Activated CD8-positive, alpha-beta memory T cell treated with anti-CD3 and anti-CD28 coated beads for 48 hours (primary cell): Measurements from ENCODE around the gene KHDRBS1.
"Not testable (repeated sequence)": the region's sequence is repeated elsewhere in the genome, so short reads cannot be mapped to it uniquely, and the experiment has no call there.

Experiments
- DNase-seq, 3 experiments: peaks; one replicate each; pipeline ENCODE4 v3.0.0-alpha.2; 2020; ENCODE audit warnings: low read depth in 2 of 3, low spot score in 2 of 3

Gene KHDRBS1

DNA sequence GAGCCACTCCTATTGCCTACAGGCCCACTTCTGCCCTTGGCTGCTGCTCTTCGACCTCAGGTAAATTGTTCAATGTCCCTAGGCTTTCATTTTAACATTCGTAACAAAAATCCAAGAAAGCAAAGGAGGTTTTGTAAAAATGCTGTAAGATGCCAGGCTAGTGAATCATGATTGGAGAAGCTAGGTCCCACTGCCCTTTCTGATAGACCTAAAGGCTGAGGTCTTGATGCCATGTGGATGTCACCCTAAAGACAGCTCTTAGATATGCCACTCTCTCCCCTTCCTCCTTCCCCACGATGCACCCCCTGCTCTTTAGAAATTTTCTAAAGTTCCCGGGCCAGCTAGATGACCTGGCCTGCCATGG is 49.2 kb downstream of the KHDRBS1 start:
- DNase-seq, result no peak

DNA sequence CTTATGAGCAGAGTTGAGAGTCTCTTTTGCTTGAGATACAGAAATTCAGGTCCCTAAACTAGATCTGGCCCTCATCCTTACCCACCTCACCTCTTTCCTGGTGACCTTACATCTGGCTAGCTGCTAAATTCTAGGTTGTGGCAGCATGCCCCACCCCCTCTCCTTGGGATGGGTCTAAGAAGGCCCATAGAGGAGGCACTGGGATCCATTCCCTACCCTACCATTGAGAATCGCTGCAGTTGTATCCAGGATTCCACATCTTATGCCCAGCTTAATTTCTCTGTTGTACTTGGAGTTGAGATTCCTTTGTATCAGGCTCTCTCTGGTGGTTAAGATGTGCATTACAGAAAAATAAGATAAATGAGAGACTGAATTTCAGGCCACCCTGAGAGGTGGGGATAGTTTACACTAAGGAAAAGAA is 49.6 kb downstream of the KHDRBS1 start:
- no peak for DNase-seq

DNA sequence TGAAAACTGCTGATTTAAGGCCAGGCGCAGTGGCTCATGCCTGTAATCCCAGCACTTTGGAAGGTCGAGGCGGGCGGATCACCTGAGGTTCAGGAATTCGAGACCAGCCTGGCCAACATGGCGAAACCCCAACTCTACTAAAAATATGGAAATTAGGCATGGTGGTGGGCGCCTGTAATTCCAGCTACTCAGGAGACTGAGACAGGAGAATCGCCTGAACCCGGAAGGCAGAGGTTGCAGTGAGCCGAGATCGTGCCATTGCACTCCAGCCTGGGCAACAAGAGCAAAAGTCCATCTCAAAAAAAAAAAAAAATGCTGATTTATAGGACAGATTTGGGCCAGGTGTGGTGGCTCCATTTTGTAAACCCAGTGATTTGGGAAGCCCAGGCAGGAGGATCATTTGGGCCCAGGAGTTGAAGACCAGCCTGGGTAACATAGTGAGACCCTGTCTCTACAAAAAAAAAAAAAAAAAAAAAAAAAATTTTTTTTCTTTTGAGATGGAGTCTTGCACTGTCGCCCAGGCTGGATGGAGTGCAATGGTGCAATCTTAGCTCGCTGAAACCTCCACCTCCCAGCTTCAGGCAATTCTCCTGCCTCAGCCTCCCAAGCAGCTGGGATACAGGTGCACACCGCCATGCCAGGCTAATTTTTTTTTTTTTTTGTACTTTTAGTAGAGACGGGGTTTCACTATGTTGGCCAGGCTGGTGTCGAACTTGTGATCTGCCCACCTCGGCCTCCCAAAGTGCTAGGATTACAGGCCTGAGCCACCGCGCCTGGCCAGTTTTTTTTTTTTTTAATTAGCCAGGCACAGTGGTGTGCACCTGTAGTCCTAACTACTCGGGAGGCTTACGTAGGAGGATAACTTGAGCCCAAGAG is 52.2 kb downstream of the KHDRBS1 start:
- not testable (repeated sequence) for DNase-seq

DNA sequence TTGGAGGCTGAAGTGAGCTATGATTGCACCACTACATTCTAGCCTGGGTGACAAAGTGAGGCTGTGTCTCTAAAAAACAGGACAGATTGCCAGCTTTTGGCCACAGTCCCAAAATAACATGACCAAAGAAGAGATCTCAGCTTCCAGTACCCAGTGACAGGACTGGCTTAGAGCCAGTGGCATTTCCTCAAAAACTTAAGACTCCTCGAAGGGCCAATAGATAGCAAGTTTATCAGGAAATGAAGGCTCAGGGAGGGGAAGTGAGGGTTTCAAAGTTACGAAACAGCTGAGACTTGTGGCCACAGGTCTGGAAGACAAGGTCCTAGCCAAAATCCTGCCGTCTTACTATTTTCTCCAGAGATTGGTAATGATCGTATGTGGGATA is 52.8 kb downstream of the KHDRBS1 start:
- no peak for DNase-seq

- DNase-seq, result no peak
Observed at GRCh38 chr1:32068957-32069588, 55.4 kb downstream of the KHDRBS1 start.

GRCh38 chr1:32071758-32072621 is 58.3 kb downstream of the KHDRBS1 start:
- no peak for DNase-seq

DNA sequence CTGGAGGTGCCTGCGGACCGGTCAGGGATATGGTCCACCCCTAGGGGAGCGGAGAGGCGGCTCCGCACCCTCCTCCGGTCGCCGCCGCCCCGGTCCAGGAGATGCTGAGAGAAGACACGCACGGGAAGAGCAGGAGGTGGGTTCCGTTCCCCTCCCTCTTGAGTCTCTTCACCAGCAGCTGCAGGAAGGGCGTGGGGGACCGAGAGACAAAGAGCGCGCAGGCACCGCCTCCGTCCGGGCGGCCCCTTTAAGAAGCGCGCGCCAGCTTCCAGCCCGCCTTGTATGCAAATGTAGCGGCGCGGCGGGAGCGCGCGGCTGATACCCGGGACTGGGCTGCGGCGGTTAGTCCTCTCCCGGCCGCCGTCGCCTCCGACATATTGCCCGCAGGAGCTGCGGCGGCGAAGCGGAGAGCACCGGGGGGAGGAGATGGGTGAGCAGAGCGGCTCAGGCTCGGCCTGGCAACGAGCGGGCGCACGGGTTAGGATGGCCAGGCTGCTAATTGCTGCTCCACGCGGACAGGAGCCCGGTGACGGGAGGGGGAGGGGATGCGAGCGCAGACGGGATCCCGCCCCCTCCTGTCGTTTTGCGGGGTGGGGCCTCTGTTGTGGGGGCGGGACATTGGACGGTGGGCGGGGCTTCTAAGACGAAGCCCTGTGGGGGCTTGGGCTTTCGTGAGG is 59.1 kb downstream of the KHDRBS1 start, which contains the start of gene TMEM39B:
TMEM39B (plus strand) TSS at position 318 of the 677 bp plus-strand sequence; CDS start at position 427, 109 bp downstream.
- peak in 2 of 3 experiments; percentile 84 to 88 for DNase-seq

- DNase-seq, result peak in 1 of 3 experiments; percentile 77
Observed at GRCh38 chr1:32073299-32074229, 59.9 kb downstream of the KHDRBS1 start.

GRCh38 chr1:32074841-32075240 is 61.2 kb downstream of the KHDRBS1 start:
- DNase-seq, result no peak

GRCh38 chr1:32077451-32077850 is 63.8 kb downstream of the KHDRBS1 start:
- no peak for DNase-seq

DNA sequence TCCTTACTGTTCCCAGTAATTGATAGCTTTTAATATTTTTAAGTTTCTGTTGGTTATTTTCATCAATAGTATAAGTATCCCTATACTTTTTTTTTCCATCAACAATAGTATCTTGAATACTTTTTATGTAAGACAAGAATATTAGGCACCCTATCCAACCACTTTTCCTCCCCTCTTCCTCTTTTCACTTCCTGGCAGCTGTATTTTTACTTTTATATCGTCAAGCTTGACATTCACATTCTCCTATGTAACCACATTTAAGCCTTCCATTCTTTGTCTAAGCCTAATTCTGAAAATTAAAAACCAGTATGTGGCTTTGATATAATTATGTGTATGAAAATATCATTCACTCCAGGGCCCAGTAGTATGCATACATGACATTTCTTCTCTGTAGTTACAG is 68.4 kb downstream of the KHDRBS1 start:
- no peak for DNase-seq

GRCh38 chr1:32086381-32086780 is 72.7 kb downstream of the KHDRBS1 start:
- DNase-seq, result not testable (repeated sequence)

GRCh38 chr1:32091176-32091575 is 77.5 kb downstream of the KHDRBS1 start:
- DNase-seq, result no peak

- no peak for DNase-seq
Observed at GRCh38 chr1:32091591-32091990, 77.9 kb downstream of the KHDRBS1 start.
